ENCODE results near the gene TIMP2. TPM values are rescaled to one million over a fixed set of nuclear protein-coding genes. Genes with fewer than 3 reads are reported as not detected.
A peak's percentile ranks its signal among the peaks of the same experiment; 100 is the strongest.

TIMP2 gene
- total and polyA plus RNA-seq, 4 donors: 8.9 to 37.6 (median 10.1) TPM

- TF ChIP-seq EGR1 (IDR thresholded peaks at IDR 0.05; ENCODE audit: low read depth in 2 of 2): no peak
- no peak for TF ChIP-seq YY1 (IDR thresholded peaks at IDR 0.05)
- no peak for TF ChIP-seq GABPA (IDR thresholded peaks at IDR 0.05 in 1 of 2, conservative IDR thresholded peaks at IDR 0.05 in 1 of 2)
- no peak for TF ChIP-seq MAX (IDR thresholded peaks at IDR 0.05)
- no peak for TF ChIP-seq SP1 (IDR thresholded peaks at IDR 0.05)
- Histone ChIP-seq H3K4me3 (ENCODE audit: low read depth in 1 of 3, low read length in 3 of 3) (peak overlapping the region; percentile 8 to 67 (median 37)), H3K9me3 (ENCODE audit: control insufficient read depth in 4 of 4, low read length in 3 of 4) (no peaks in the 10 kb centered on the region), H3K27ac (ENCODE audit: low read depth in 1 of 2, low read length in 2 of 2) (peak overlapping the region; percentile 0 to 32), H3K36me3 (ENCODE audit: control insufficient read depth in 4 of 4, insufficient read depth in 3 of 4, low read depth in 1 of 4, low read length in 3 of 4) (peaks cover 0 to 2% (median 0%) of the 10 kb centered on the region in 4 donors), H3K9ac (ENCODE audit: low read depth in 1 of 2, low read length in 2 of 2) (peak overlapping the region in 1 of 2 donors; percentile 13), H3K4me1 (ENCODE audit: control insufficient read depth in 4 of 4, insufficient read depth in 4 of 4, low read length in 3 of 4) (peaks cover 11 to 21% (median 15%) of the 10 kb centered on the region in 4 donors), H3K27me3 (ENCODE audit: control insufficient read depth in 4 of 4, insufficient read depth in 4 of 4, low read length in 3 of 4) (no peaks in the 10 kb centered on the region)
- no peak for DNase-seq (ENCODE audit: low spot score)
- WGBS: 42% methylated on average over 28 of the region's 28 CpGs
Observed at GRCh38 chr17:78923660-78924453, 1.3 kb downstream of the TIMP2 start.

GRCh38 chr17:78922816-78923498 is 2.2 kb downstream of the TIMP2 start:
- 65% methylated on average over 13 of the region's 13 CpGs for WGBS
- Histone ChIP-seq H3K4me3 (ENCODE audit: low read depth in 1 of 3, low read length in 3 of 3) (peak overlapping the region in 1 of 3 donors; percentile 4), H3K9me3 (ENCODE audit: control insufficient read depth in 4 of 4, low read length in 3 of 4) (no peaks in the 10 kb centered on the region), H3K4me1 (ENCODE audit: control insufficient read depth in 4 of 4, insufficient read depth in 4 of 4, low read length in 3 of 4) (peaks cover 11 to 21% (median 15%) of the 10 kb centered on the region in 4 donors), H3K36me3 (ENCODE audit: control insufficient read depth in 4 of 4, insufficient read depth in 3 of 4, low read depth in 1 of 4, low read length in 3 of 4) (peaks cover 0 to 2% (median 0%) of the 10 kb centered on the region in 4 donors), H3K27me3 (ENCODE audit: control insufficient read depth in 4 of 4, insufficient read depth in 4 of 4, low read length in 3 of 4) (no peaks in the 10 kb centered on the region), H3K9ac (ENCODE audit: low read depth in 1 of 2, low read length in 2 of 2) (no peak overlapping the region), H3K27ac (ENCODE audit: low read depth in 1 of 2, low read length in 2 of 2) (peak overlapping the region in 1 of 2 donors; percentile 38)
- no peak for DNase-seq (ENCODE audit: low spot score)
- no peak for TF ChIP-seq ATF3 (IDR thresholded peaks at IDR 0.05)
- no peak for TF ChIP-seq HNF4A (conservative IDR thresholded peaks at IDR 0.05)
- no peak for TF ChIP-seq YY1 (IDR thresholded peaks at IDR 0.05)
- no peak for TF ChIP-seq ZBTB33 (IDR thresholded peaks at IDR 0.05)
- no peak for TF ChIP-seq MAX (IDR thresholded peaks at IDR 0.05)
- TF ChIP-seq JUND (IDR thresholded peaks at IDR 0.05): no peak

GRCh38 chr17:78921437-78921971 is 3.7 kb downstream of the TIMP2 start:
- TF ChIP-seq TAF1 (conservative IDR thresholded peaks at IDR 0.05) (no peak), RAD21 (IDR thresholded peaks at IDR 0.05) (no peak), YY1 (IDR thresholded peaks at IDR 0.05) (no peak), EGR1 (IDR thresholded peaks at IDR 0.05; ENCODE audit: low read depth in 2 of 2) (no peak), ATF3 (IDR thresholded peaks at IDR 0.05) (no peak), JUND (IDR thresholded peaks at IDR 0.05) (no peak), NR2F2 (IDR thresholded peaks at IDR 0.05) (no peak), RXRA (IDR thresholded peaks at IDR 0.05) (no peak), HNF4A (conservative IDR thresholded peaks at IDR 0.05) (no peak), MAX (IDR thresholded peaks at IDR 0.05) (no peak), HNF4G (IDR thresholded peaks at IDR 0.05) (no peak), FOXA2 (IDR thresholded peaks at IDR 0.05) (no peak), FOXA1 (IDR thresholded peaks at IDR 0.05) (no peak), SP1 (IDR thresholded peaks at IDR 0.05) (no peak), REST (IDR thresholded peaks at IDR 0.05) (no peak)
- H3K4me3 ChIP-seq (ENCODE audit: low read depth in 1 of 3, low read length in 3 of 3): no peak overlapping the region
- no peak overlapping the region for H3K9ac ChIP-seq (ENCODE audit: low read depth in 1 of 2, low read length in 2 of 2)
- H3K9me3 ChIP-seq (ENCODE audit: control insufficient read depth in 4 of 4, low read length in 3 of 4): no peaks in the 10 kb centered on the region
- no peak overlapping the region for H3K27ac ChIP-seq (ENCODE audit: low read depth in 1 of 2, low read length in 2 of 2)
- H3K4me1 ChIP-seq (ENCODE audit: control insufficient read depth in 4 of 4, insufficient read depth in 4 of 4, low read length in 3 of 4): peaks cover 11 to 21% (median 16%) of the 10 kb centered on the region in 4 donors
- peaks cover 0 to 2% (median 0%) of the 10 kb centered on the region in 4 donors for H3K36me3 ChIP-seq (ENCODE audit: control insufficient read depth in 4 of 4, insufficient read depth in 3 of 4, low read depth in 1 of 4, low read length in 3 of 4)
- DNase-seq (ENCODE audit: low spot score): no peak
- no peaks in the 10 kb centered on the region for H3K27me3 ChIP-seq (ENCODE audit: control insufficient read depth in 4 of 4, insufficient read depth in 4 of 4, low read length in 3 of 4)
- WGBS: 79% methylated on average over 8 of the region's 8 CpGs
